HCT116 (cell line): Measurements from ENCODE around the gene PGA5. TPM values are rescaled to one million over a fixed set of nuclear protein-coding genes. Genes with fewer than 3 reads are reported as not detected.

Experiments
- ATAC-seq: fragments of 200-7000 bp; cut with Tn5 transposase; 2 replicates; pipeline ENCODE4 v1.9.1; 2020; ENCODE audit warnings: mild to moderate bottlenecking, moderate library complexity
- BruUV-seq: library from RNA; stranded (reverse); fragments of 400-500 nt; replicated peaks from 2 replicates; lab custom pipeline; 2021; lab: Mats Ljungman, UMichigan
- CTCF ChIA-PET: fragments of 300-600 bp; sonication (Branson Sonifier 250); formaldehyde crosslinking; loops from one replicate; lab custom pipeline; 2021; ENCODE audit warnings: antibody characterized with exemption; lab: Charles Lee
- POLR2A ChIA-PET: fragments of 300-600, 350-600 bp; sonication (Branson Sonifier 250); formaldehyde crosslinking; loops from one replicate; lab custom pipeline; 2021; ENCODE audit warnings: antibody characterized with exemption; lab: Charles Lee
- RAD21 ChIA-PET, 2 experiments: fragments of 300-600 bp; sonication (Branson Sonifier 250); formaldehyde crosslinking; loops; one replicate each; lab custom pipeline; 2023; ENCODE audit warnings: low total read pairs in 2 of 2; ENCODE audit not compliant: uncharacterized antibody in 2 of 2, unreplicated experiment in 2 of 2, low non-redundant PET in 1 of 2; lab: Charles Lee
- DNase-seq: peaks from one replicate; pipeline ENCODE4 v3.0.0-alpha.2; 2010; ENCODE audit warnings: low read depth, low spot score
- H2AFZ ChIP-seq: fragments of 200-600 bp; shearing (Covaris generic), sonication (generic); 2 replicates; pipeline ENCODE4 v1.6.1; 2017; ENCODE audit warnings: low read depth, mixed run types, mixed read lengths, antibody characterized with exemption, low read length; ENCODE audit not compliant: poor library complexity, severe bottlenecking
- H3K27ac ChIP-seq: 2 replicates; pipeline ENCODE4 v1.5.1; 2012; ENCODE audit warnings: low read depth, low read length
- H3K27me3 ChIP-seq: fragments of 200-600 bp; sonication (generic); 2 replicates; pipeline ENCODE4 v1.6.1; 2016; ENCODE audit warnings: mixed run types, low read length, mixed read lengths; ENCODE audit not compliant: insufficient read depth
- H3K36me3 ChIP-seq, 2 experiments: fragments of 200-500 bp in 1 of 2; fragments of 200-600 bp in 1 of 2; sonication (Bioruptor generic) in 1 of 2; sonication (generic) in 1 of 2; 2 replicates each; pipeline versions ENCODE4 v1.5.1 to v1.6.1; 2014 to 2016; ENCODE audit warnings: low read length in 2 of 2, inconsistent platforms in 1 of 2, mixed read lengths in 1 of 2, mixed run types in 1 of 2; ENCODE audit not compliant: insufficient read depth in 2 of 2, control insufficient read depth in 1 of 2
- H3K4me1 ChIP-seq, 2 experiments: fragments of 200-600 bp in 1 of 2; sonication (generic) in 1 of 2; 2 replicates each; pipeline versions ENCODE4 v1.5.1 to v1.6.1; 2012 to 2017; ENCODE audit warnings: low read length in 2 of 2, inconsistent platforms in 1 of 2, mild to moderate bottlenecking in 1 of 2, mixed read lengths in 1 of 2, mixed run types in 1 of 2, moderate library complexity in 1 of 2; ENCODE audit not compliant: insufficient read depth in 2 of 2, control insufficient read depth in 1 of 2
- H3K4me2 ChIP-seq: fragments of 200-600 bp; sonication (generic); 2 replicates; pipeline ENCODE4 v1.6.1; 2017; ENCODE audit warnings: mixed run types, low read length, mixed read lengths
- H3K4me3 ChIP-seq, 2 experiments: fragments of 200-600 bp in 1 of 2; sonication (generic) in 1 of 2; replicated peaks in 1 of 2; 2 replicates each; pipeline ENCODE4 v1.5.1; 2011 to 2016; ENCODE audit warnings: low read length in 2 of 2, control low read depth in 1 of 2, low read depth in 1 of 2, mild to moderate bottlenecking in 1 of 2, mixed read lengths in 1 of 2, mixed run types in 1 of 2
- H3K79me2 ChIP-seq: fragments of 200-600 bp; sonication (generic); 2 replicates; pipeline ENCODE4 v1.6.1; 2017; ENCODE audit warnings: mild to moderate bottlenecking, mixed run types, low read length, moderate library complexity, mixed read lengths; ENCODE audit not compliant: insufficient read depth
- H3K9ac ChIP-seq: fragments of 200-600 bp; sonication (generic); 2 replicates; pipeline ENCODE4 v1.6.1; 2016; ENCODE audit warnings: low read length, mixed read lengths
- H3K9me2 ChIP-seq: fragments of 200-600 bp; sonication (generic), shearing (Covaris generic); 2 replicates; pipeline ENCODE4 v1.6.1; 2017; ENCODE audit warnings: mixed run types, mild to moderate bottlenecking, moderate library complexity; ENCODE audit not compliant: insufficient read depth
- H3K9me3 ChIP-seq, 2 experiments: fragments of 200-500 bp in 1 of 2; fragments of 200-600 bp in 1 of 2; sonication (Bioruptor generic) in 1 of 2; sonication (generic) in 1 of 2; 2 replicates each; pipeline ENCODE4 v1.6.1; 2014 to 2017; ENCODE audit warnings: low read length in 2 of 2, mixed read lengths in 2 of 2, inconsistent platforms in 1 of 2, low read depth in 1 of 2, mild to moderate bottlenecking in 1 of 2, mixed run types in 1 of 2, moderate library complexity in 1 of 2; ENCODE audit not compliant: control insufficient read depth in 1 of 2, insufficient read depth in 1 of 2
- H4K20me1 ChIP-seq: fragments of 200-600 bp; sonication (generic), shearing (Covaris generic); 2 replicates; pipeline ENCODE4 v1.6.1; 2017; ENCODE audit warnings: mixed run types, mild to moderate bottlenecking, moderate library complexity; ENCODE audit not compliant: insufficient read depth
- ATF3 ChIP-seq: IDR thresholded peaks from 2 replicates; pipeline ENCODE4 v1.6.1; 2012
- EGR1 ChIP-seq: IDR thresholded peaks from 2 replicates; pipeline ENCODE4 v1.6.1; 2012; ENCODE audit warnings: low read depth
- ELF1 ChIP-seq: IDR thresholded peaks from 2 replicates; pipeline ENCODE4 v1.6.1; 2012; ENCODE audit warnings: low read depth, borderline replicate concordance
- EZH2 ChIP-seq: fragments of 200-600 bp; sonication (generic); IDR thresholded peaks from 2 replicates; pipeline ENCODE4 v1.6.1; 2017; ENCODE audit warnings: antibody characterized with exemption, mixed run types
- EZH2phosphoT487 ChIP-seq: fragments of 200-600 bp; IDR thresholded peaks from 2 replicates; pipeline ENCODE4 v1.6.1; 2018; ENCODE audit warnings: antibody characterized with exemption, borderline replicate concordance
- FOSL1 ChIP-seq: IDR thresholded peaks from 2 replicates; pipeline ENCODE4 v1.6.1; 2012; ENCODE audit warnings: low read depth
- JUND ChIP-seq: IDR thresholded peaks from 2 replicates; pipeline ENCODE4 v1.6.1; 2012
- MAX ChIP-seq: IDR thresholded peaks from 2 replicates; pipeline ENCODE4 v1.6.1; 2012
- POLR2A ChIP-seq: IDR thresholded peaks from 2 replicates; pipeline ENCODE4 v1.7.0; 2011; ENCODE audit warnings: borderline replicate concordance; ENCODE audit not compliant: insufficient read depth, insufficient read length; ENCODE audit errors: extremely low read depth
- POLR2AphosphoS5 ChIP-seq: IDR thresholded peaks from 2 replicates; pipeline ENCODE4 v1.6.1; 2011; ENCODE audit warnings: mild to moderate bottlenecking, low read depth, low read length, moderate library complexity
- RAD21 ChIP-seq: IDR thresholded peaks from 2 replicates; pipeline ENCODE4 v1.6.1; 2012; ENCODE audit warnings: low read depth, mild to moderate bottlenecking
- SRF ChIP-seq: IDR thresholded peaks from 2 replicates; pipeline ENCODE4 v1.6.1; 2012; ENCODE audit warnings: low read depth
- TCF7L2 ChIP-seq: IDR thresholded peaks from 2 replicates; pipeline ENCODE4 v1.7.0; 2011; ENCODE audit warnings: borderline replicate concordance, inconsistent platforms; ENCODE audit not compliant: insufficient read depth, insufficient read length; ENCODE audit errors: extremely low read depth
- YY1 ChIP-seq: IDR thresholded peaks from 2 replicates; pipeline ENCODE4 v1.6.1; 2011; ENCODE audit warnings: low read length, low read depth, moderate library complexity, mild to moderate bottlenecking; ENCODE audit not compliant: insufficient replicate concordance; ENCODE audit errors: extremely low read depth
- ZBTB33 ChIP-seq: IDR thresholded peaks from 2 replicates; pipeline ENCODE4 v1.6.1; 2011; ENCODE audit warnings: mild to moderate bottlenecking, low read length, moderate library complexity; ENCODE audit not compliant: insufficient replicate concordance; ENCODE audit errors: extremely low read depth
- ZFX ChIP-seq: fragments of 450-650 bp; IDR thresholded peaks from 2 replicates; pipeline ENCODE4 v1.6.1; 2017
- ZNF274 ChIP-seq: fragments of 200-500 bp; sonication (Bioruptor generic); IDR thresholded peaks from 2 replicates; pipeline ENCODE4 v1.6.1; 2014; ENCODE audit warnings: mild to moderate bottlenecking, low read depth, low read length, inconsistent platforms
- intact Hi-C: fragments of 100-400 bp; cut with micrococcal nuclease; formaldehyde crosslinking; loops from 2 replicates; pipeline ENCODE4 v1.10.0; 2022
- total RNA-seq: library from RNA; stranded (reverse); gene quantifications from one replicate; pipeline ENCODE4 v1.2.1, GENCODE V29; 2021; ENCODE audit not compliant: unreplicated experiment

Gene PGA5
- total RNA-seq, 1 experiment from 2014 or later, result not detected

GRCh38 chr11:61264795-61265194, 23.8 kb downstream of the PGA5 start:
- Histone ChIP-seq H3K27me3 (no peaks in the 10 kb centered on the region), H4K20me1 (no peaks in the 10 kb centered on the region), H2AFZ (no peak overlapping the region), H3K9ac (no peak overlapping the region), H3K9me2 (no peaks in the 10 kb centered on the region), H3K79me2 (no peaks in the 10 kb centered on the region), H3K4me3 (no peak overlapping the region), H3K27ac (no peak overlapping the region), H3K4me1 (peaks cover 8 to 15% of the 10 kb centered on the region in 2 experiments), H3K4me2 (no peak overlapping the region), H3K9me3 (no peaks in the 10 kb centered on the region), H3K36me3 (no peaks in the 10 kb centered on the region)
- ChIA-PET RAD21 (no interaction called here), POLR2A (no interaction called here), CTCF (no interaction called here)
- BruUV-seq, result no TSS peak
- intact Hi-C loops, result no loop called here
- DNase-seq, result no peak
- no peak for ATAC-seq
- TF ChIP-seq POLR2A (no peak), FOSL1 (no peak), EZH2 (no peak), ELF1 (no peak), ZNF274 (no peak), TCF7L2 (no peak), EZH2phosphoT487 (no peak), ZFX (no peak), SRF (no peak), MAX (no peak), JUND (no peak), RAD21 (no peak), ZBTB33 (no peak), YY1 (no peak), EGR1 (no peak), POLR2AphosphoS5 (no peak), ATF3 (no peak)
